HG03103 (cell line): ENCODE measurements around the gene RAB3GAP1.
"Not testable (repeated sequence)": the region's sequence is repeated elsewhere in the genome, so short reads cannot be mapped to it uniquely, and the experiment has no call there.

Experiments used
- ATAC-seq: cut with Tn5 transposase; IDR thresholded peaks from one replicate; pipeline ENCODE4 v1.9.1; 2021; ENCODE audit warnings: low read depth; ENCODE audit not compliant: unreplicated experiment

Gene RAB3GAP1

GRCh38 chr2:135052997-135053474 is 944 bp downstream of the RAB3GAP1 start:
- peak; percentile 5 for ATAC-seq

DNA sequence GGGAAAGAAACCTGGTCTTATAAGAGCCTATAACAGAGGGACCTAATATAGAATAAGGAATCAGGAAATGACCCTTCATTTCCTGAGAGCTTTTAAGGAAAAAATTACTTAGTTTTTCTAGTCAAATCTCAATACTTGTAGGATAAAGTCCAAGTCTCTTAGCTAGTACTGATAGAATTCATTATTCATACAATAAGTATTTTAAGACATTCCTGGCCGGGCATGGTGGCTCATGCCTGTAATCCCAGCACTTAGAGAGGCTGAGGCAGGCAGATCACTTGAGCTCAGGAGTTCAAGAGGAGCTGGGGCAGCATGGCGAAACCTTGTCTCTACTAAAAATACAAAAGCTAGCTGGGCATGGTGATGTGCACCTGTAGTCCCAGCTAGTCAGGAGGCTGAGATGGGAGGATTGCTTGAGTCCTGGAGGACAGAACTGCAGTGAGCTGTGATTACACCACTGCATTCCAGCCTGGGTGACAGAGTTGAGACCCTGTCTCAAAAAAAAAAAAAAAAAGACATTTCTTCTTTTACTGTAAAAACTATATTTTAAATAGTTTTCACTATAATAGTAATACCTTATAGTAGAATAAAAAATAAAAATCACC is 3.2 kb downstream of the RAB3GAP1 start:
- no peak for ATAC-seq

DNA sequence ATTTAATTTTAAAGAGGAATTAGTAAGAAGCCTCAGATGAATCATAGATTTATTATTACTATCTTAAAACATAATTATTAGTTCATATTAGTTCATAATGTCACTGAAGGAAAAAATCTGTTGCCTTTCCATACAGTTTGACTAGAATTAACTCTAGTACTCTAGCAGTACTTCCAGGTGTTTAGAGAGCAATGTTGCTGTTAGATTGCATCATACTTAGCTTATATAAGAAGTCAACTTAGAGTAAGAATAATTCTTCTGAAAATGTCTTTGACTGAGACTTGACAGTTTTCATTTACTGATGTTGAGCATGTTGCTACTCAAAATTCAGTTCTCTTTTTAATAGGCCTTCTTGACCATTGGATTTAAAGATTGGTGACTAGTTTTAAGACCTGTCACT is 4.7 kb downstream of the RAB3GAP1 start:
- no peak for ATAC-seq

GRCh38 chr2:135059577-135059976 is 7.5 kb downstream of the RAB3GAP1 start:
- ATAC-seq = no peak

GRCh38 chr2:135063210-135063609 is 11.1 kb downstream of the RAB3GAP1 start:
- ATAC-seq = no peak

DNA sequence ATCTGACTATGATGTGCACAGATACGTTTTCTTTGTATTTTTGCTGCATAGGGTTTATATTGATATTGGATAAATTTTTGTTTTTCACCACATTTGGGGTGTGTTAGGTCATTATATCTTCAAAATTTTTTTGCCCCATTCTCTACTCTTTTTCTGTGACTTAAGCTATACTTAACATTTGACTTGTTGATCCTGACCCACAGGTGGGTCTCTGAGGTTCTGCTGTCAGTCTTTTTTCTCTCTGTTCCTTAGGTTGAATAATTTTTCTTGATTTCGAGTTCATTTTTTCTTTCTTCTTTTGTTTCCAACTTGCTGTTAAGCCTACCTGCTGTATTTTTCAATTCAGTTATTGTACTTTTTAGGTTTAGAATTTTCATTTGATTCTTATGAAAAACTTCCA is 12.1 kb downstream of the RAB3GAP1 start:
- ATAC-seq = no peak

GRCh38 chr2:135066710-135067109 is 14.6 kb downstream of the RAB3GAP1 start:
- ATAC-seq = no peak

DNA sequence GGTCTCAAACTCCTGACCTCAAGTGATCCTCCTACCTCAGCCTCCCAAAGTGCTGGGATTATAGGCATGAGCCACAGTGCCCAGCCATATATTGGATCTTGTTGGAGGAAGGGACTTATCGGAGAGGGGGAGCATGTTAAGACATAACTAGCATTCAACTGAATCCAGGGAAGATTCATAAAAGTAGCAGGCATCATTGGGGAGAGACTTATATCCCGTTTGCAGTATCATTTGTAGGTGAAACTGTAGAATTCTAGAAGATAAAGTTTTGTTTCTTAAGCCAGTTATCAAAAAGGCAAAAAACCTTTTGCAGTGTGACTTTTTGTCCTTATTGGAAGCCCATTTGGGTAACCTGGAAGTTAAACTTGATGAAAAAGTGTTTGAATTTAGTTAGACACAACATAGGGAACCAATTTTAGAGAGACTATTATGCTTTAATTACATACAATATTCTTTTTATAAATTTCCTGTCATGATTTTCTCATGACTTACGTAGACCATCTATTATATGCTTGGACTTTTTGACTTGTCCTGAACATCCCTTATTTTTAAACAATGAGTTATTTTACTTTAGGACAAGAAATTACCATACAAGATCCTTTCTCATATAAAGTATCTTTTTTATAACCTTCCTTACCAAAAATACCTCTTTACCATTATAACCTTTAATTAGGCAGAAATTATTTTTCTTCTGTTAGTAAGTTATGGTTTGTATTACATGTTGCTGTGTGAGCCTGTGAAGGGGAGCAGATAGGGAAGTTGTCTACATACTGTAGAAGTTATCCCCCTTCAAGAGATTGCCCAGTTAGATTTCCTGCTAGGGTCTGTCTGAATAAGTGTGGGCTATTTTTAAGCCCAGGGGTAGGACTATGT is 20.3 kb downstream of the RAB3GAP1 start:
- ATAC-seq = no peak

GRCh38 chr2:135074216-135074615 is 22.1 kb downstream of the RAB3GAP1 start:
- ATAC-seq = no peak

GRCh38 chr2:135076556-135076955 is 24.5 kb downstream of the RAB3GAP1 start:
- no peak for ATAC-seq

DNA sequence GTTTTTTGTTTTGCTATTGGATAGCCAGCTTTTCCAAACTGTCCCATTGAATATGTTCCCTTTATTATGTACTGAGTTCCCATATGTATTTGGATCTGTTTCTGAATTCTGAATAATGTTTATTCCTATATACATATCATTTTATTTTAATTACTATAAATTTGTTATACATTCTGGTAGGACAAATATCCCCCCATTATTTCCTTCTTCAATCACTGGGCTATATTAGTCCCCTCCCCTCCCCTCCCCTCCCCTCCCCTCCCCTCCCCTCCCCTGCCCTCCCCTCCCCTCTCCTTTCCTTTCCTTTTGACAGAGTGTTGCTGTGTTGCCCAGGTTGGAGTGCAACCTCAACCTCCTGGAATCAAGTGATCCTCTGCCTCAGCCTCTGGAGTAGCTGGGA is 26.3 kb downstream of the RAB3GAP1 start:
- no peak for ATAC-seq

DNA sequence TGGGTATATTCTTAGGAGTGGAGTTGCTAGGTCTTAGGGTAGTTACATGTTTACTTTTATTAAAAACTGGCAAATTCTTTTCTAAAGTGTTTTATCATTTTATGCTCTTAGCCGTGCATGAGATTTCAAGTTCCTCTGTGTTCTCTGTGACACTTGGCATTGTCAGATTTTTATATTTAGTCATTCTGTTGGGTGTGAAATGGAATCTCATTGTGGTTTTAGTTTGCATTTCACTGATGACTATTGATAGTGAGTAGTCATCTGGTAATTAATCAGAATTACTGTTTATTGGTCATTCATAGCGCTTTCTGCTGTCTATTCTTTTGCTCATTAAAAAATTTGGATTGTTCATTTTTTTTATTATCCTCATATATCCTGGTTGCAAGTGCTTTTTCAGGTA is 34.1 kb downstream of the RAB3GAP1 start:
- ATAC-seq = no peak

DNA sequence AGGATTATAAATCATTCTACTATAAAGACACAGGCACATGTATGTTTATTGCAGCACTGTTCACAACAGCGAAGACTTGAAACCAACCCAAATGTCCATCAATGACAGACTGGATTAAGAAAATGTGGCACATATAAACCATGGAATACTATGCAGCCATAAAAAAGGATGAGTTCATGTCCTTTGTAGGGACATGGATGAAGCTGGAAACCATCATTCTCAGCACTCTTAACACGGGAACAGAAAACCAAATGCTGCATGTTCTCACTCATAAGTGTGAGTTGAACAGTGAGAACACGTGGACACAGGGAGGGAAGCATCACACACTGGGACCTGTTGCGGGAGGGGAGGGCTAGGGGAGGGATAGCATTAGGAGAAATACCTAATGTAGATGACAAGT is 37.5 kb downstream of the RAB3GAP1 start:
- ATAC-seq = not testable (repeated sequence)

DNA sequence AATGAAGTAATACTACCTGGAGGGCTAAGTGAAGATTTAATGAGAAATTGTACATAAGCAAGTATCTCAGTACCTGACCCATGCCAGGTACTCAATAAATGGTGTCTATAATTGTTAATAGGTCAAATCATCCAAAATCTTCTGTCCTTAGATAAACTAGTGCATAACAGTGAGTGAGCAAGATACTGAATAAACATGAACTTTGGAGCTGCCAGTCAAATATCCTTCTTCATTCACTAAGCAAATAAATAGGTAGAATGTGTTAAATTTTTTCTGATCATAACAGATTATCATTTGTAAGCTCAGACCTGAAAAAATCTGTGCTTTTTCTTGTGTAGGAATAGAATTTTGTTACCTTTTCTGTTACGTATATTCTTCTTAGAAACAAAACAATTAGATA is 39.6 kb downstream of the RAB3GAP1 start:
- no peak for ATAC-seq

DNA sequence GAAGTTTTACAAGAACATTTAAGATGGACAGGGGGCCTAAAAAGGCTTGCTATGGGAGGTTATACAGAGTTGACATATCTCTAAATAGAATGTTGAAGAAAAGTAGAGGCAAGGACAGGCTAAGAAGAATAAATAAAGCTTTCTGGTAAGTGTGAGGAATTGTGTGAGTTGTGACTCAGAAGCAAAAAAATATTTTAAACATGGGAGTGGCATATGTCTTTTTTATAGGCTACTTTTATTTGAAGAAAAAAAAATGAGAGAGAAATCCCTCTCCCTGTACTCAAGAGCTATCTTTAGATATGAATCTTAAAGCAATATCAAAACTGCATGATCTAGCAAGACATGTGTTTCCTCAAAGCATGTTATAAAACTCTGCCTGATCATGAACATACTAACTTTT is 41.1 kb downstream of the RAB3GAP1 start:
- ATAC-seq = no peak

DNA sequence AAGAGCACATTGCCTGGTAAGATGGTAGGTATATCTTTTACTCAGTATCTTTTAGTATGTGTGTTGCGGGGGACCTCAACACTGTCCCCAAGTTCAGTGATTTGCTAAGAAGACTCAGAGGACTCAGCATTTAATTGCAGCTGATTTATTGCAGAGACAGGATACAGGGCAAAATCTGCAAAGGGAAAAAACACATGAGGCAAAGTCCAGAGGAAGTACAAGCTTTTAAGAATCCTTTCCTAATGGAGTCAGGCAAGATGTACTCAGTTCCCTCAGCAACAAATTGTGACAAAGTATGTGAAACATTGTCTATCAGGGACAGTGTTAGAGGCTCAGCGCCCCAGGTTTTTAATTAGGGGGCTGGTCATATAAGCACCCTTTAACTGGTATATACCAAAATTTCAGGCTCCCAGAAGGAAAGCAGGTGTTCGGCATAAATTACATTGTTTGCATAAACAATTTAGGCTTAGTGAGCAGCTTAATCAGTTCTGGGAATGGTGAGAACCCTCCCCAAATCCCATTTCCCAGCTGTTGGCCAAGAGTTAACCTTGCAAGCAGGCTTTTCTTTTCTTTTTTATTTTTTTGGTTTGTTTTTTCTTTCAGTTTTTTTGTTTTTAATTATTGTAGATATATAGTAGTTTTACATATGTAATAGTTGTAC is 41.7 kb downstream of the RAB3GAP1 start:
- no peak for ATAC-seq

DNA sequence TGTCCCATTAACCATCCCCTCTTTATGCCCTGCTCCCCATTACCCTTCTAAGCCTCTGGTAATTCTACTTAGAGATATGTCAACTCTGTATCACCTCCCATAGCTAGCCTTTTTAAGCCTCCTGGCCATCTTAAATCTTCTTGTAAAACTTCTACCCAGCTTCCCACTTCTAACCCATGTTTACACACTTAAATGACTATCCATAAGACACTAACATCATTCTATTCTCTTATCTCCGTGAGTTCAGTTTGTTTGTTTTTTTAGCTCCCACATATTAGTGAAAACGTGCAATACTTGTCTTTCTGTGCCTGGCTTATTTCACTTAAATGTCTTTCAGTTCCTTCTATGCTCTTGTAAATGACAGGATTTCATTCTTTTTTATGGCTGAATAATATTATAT is 42.4 kb downstream of the RAB3GAP1 start:
- ATAC-seq = no peak

DNA sequence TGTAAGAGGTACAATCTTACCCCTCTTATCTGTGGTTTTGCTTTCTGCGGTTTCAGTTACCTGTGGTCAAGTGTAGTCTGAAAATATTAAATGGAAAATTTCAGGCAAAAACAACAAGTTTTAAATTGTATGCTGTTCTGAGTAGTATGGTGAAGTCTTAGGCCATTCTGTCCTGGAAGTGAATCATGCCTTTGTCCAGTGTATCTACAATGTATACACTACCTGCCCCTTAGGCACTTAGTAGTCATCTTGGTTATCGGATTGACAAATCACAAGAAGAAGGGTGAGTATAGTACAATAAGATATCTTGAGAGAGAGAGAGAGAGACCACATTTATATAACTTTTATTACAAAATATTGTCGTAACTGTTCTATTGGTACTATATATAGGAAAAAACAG is 43.5 kb downstream of the RAB3GAP1 start:
- ATAC-seq = no peak

GRCh38 chr2:135096665-135097446 is 44.8 kb downstream of the RAB3GAP1 start:
- ATAC-seq = no peak

- ATAC-seq = no peak
These were observed 45.6 kb downstream of the RAB3GAP1 start for GRCh38 chr2:135097532-135098231.
